ENCODE results near the gene PRDX3. TPM values are rescaled to one million over a fixed set of nuclear protein-coding genes. Genes with fewer than 3 reads are reported as not detected.

The PRDX3 gene
- total RNA-seq, 1 experiment from 2014 or later = 234 TPM

GRCh38 chr10:119217401-119217800 lies 38.8 kb upstream of the PRDX3 start:
- TF ChIP-seq CTCF (conservative IDR thresholded peaks at IDR 0.05; ENCODE audit: low read depth, low read length) (no peak), EZH2 (IDR thresholded peaks at IDR 0.05; ENCODE audit: borderline replicate concordance, low read depth, low read length, poor library complexity, severe bottlenecking) (no peak)
- intact Hi-C loops (cut with micrococcal nuclease; ENCODE audit: unreplicated experiment) = no loop called here
- no peak for DNase-seq (ENCODE audit: low spot score)
- CTCF ChIA-PET = no interaction called here
- Histone ChIP-seq H3K27me3 (replicated peaks; ENCODE audit: insufficient read depth, low read depth, low read length, poor library complexity) (no peaks in the 10 kb centered on the region), H3K9me3 (ENCODE audit: low read depth, low read length, poor library complexity, severe bottlenecking) (no peaks in the 10 kb centered on the region), H3K36me3 (ENCODE audit: insufficient read depth, low read length, poor library complexity, severe bottlenecking) (peaks cover 6% of the 10 kb centered on the region), H3K4me1 (ENCODE audit: insufficient read depth, low read length, poor library complexity, severe bottlenecking) (peaks cover 44% of the 10 kb centered on the region), H3K4me3 (ENCODE audit: low read depth, low read length, poor library complexity, severe bottlenecking) (no peak overlapping the region), H3K27ac (ENCODE audit: low read depth, low read length, poor library complexity, severe bottlenecking) (no peak overlapping the region)
- POLR2A ChIA-PET (ENCODE audit: low non-redundant PET) = no interaction called here
- BruUV-seq (replicated peaks) = no TSS peak

- intact Hi-C loops (cut with micrococcal nuclease; ENCODE audit: unreplicated experiment) = no loop called here
Measured at GRCh38 chr10:119216127-119216526, 37.5 kb upstream of the PRDX3 start.

GRCh38 chr10:119215371-119215770 lies 36.8 kb upstream of the PRDX3 start:
- H3K9me3 ChIP-seq (ENCODE audit: low read depth, low read length, poor library complexity, severe bottlenecking) = no peaks in the 10 kb centered on the region
- H3K36me3 ChIP-seq (ENCODE audit: insufficient read depth, low read length, poor library complexity, severe bottlenecking) = peaks cover 6% of the 10 kb centered on the region
- no peak overlapping the region for H3K4me3 ChIP-seq (ENCODE audit: low read depth, low read length, poor library complexity, severe bottlenecking)
- no peaks in the 10 kb centered on the region for H3K27me3 ChIP-seq (replicated peaks; ENCODE audit: insufficient read depth, low read depth, low read length, poor library complexity)
- no peak overlapping the region for H3K27ac ChIP-seq (ENCODE audit: low read depth, low read length, poor library complexity, severe bottlenecking)
- no TSS peak for BruUV-seq (replicated peaks)
- POLR2A ChIA-PET (ENCODE audit: low non-redundant PET) = no interaction called here
- CTCF ChIA-PET = no interaction called here
- intact Hi-C loops (cut with micrococcal nuclease; ENCODE audit: unreplicated experiment) = no loop called here
- H3K4me1 ChIP-seq (ENCODE audit: insufficient read depth, low read length, poor library complexity, severe bottlenecking) = peaks cover 49% of the 10 kb centered on the region
- TF ChIP-seq CTCF (conservative IDR thresholded peaks at IDR 0.05; ENCODE audit: low read depth, low read length) (no peak), EZH2 (IDR thresholded peaks at IDR 0.05; ENCODE audit: borderline replicate concordance, low read depth, low read length, poor library complexity, severe bottlenecking) (no peak)
- DNase-seq (ENCODE audit: low spot score) = no peak

More at GRCh38 chr10:119216127-119216526, 37.5 kb upstream of the PRDX3 start:
- Histone ChIP-seq H3K27me3 (replicated peaks; ENCODE audit: insufficient read depth, low read depth, low read length, poor library complexity) (no peaks in the 10 kb centered on the region), H3K27ac (ENCODE audit: low read depth, low read length, poor library complexity, severe bottlenecking) (no peak overlapping the region), H3K4me1 (ENCODE audit: insufficient read depth, low read length, poor library complexity, severe bottlenecking) (peaks cover 44% of the 10 kb centered on the region), H3K36me3 (ENCODE audit: insufficient read depth, low read length, poor library complexity, severe bottlenecking) (peaks cover 6% of the 10 kb centered on the region), H3K9me3 (ENCODE audit: low read depth, low read length, poor library complexity, severe bottlenecking) (no peaks in the 10 kb centered on the region), H3K4me3 (ENCODE audit: low read depth, low read length, poor library complexity, severe bottlenecking) (no peak overlapping the region)
- POLR2A ChIA-PET (ENCODE audit: low non-redundant PET) = no interaction called here
- BruUV-seq (replicated peaks) = no TSS peak
- CTCF ChIA-PET = no interaction called here
- TF ChIP-seq CTCF (conservative IDR thresholded peaks at IDR 0.05; ENCODE audit: low read depth, low read length) (no peak), EZH2 (IDR thresholded peaks at IDR 0.05; ENCODE audit: borderline replicate concordance, low read depth, low read length, poor library complexity, severe bottlenecking) (no peak)
- no peak for DNase-seq (ENCODE audit: low spot score)

All from A673 (cell line).